Measurements from ENCODE around the gene ADTRP.
"Not testable (repeated sequence)": the region's sequence is repeated elsewhere in the genome, so short reads cannot be mapped to it uniquely, and the experiment has no call there.

The ADTRP gene

DNA sequence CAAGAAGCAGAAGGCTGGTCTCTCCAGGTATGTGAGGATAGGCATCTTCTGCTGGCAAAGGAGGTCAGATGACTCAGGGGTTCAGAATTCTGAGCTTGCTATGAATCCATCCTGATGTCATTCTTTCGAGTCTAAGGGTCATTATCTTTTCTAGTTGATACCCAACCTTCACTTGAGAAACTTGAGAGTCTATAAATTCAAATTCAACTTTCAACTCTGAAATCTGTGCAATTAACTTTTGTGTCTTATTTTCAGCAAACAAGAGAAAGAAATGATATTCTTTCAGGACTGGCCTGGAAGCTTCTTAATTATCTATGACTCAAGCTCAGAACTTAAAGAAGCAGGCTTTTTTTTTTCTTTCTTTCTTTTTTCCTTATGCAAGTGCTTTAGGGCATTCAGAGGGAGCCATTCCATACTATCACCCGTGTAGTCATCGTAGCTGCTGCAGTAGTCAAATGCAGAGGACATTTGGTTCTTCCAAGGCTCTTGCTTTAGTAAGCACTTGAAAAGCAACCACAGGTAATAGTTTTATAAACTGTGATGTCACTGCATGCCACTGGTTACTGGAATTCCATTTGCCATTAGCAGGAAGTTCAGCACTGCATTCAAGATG is 93.0 kb downstream of the ADTRP start:
- no peak for DNase-seq

DNA sequence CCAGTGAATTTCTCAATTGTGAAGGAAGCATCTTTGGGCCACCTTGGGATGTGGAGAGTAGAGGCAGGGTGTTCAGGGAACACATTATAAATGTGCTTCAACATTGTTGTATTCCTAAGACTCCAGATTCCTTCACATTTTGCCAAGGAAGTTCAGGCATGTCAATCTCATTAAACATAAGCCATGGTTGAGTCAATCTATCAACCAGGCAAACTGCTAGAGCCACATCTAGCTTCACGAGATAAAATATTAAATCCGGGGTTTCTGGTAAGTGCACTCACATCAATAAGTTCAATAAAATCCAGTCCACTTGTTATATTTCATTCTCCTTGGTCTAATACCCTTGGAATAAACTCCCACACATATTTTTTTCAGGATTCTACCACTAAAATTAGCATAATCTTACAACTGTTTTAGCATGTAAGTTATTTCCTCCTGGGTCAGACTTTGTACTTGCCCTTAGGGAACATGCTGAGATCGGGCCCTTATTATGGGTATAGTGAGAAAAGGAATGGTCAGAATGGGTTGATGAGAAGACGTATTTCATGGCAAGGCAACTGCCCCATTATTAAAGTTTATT is 93.6 kb downstream of the ADTRP start:
- DNase-seq: no peak

DNA sequence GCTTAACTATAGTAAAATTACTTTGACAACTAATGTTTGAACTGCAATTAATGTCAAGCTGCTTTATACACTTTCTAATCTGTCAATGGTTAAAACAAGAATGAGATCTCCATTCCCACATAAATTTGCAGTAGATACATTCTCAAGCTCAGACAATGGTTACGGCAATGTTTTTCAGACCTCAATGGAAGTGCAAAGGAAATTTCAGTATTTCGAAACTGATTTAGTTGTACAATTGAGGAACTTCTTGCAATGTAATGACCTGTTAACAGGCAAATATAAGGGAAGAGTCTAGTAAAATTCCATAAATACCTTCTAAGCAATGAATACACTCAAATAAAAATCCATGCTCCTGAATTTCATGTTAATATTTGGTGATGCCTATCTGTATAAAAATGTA is 94.7 kb downstream of the ADTRP start:
- DNase-seq: no peak

DNA sequence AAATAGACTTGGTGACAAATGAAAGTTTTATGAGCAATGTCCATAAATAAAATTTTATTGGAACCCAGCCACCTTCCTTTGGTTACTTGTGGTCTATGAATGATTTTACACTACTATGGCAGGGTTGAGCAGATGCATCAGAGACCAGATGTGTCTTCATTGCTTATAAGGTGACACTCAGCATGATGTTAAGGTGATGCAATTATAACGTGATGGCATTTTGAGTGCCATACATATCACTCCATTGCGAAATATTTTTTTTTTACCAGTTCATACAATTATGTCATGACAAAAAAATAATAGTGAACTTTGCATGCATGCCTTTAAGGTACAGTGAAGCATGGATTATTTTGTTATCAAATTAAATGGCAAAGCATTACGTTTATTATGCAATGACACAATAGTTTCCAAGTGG is 96.0 kb downstream of the ADTRP start:
- no peak for DNase-seq

DNA sequence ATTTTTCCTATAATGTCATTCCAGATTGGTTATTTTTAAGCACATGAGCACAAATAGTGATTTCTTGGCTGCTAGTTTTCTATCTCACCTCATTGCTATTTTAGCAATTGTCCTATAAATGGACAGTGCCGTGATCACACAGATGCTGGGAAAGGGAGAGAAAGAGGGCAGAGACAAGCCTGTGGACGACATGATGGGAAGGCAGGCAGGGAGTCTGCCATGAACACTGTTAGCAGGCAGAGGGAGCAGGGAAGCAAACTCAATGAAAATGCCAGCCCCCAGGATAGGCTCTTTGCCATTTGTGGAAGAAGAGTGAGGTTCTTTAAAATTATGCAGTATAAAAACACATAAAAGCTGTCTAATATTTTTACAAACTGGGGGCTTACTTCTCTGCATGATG is 96.8 kb downstream of the ADTRP start:
- DNase-seq: no peak

DNA sequence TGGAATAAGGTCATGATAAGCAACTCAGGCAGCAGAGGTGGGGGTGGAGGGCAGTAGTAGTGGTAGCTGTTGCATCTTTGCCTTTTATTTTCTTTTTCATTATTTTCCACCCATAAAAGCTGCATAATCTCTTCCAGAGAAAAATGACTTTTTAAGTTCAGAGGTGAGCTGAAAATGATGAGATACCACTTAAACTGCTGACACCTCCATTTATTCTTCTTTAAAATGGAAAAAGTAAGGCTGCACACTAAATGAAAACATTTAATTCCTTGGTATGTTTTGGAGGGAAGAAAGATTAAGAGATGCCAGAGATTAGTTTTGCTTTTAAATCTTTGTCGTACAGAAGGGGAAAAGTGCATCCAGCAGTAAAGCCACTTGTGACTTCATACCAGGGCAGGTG is 97.2 kb downstream of the ADTRP start:
- DNase-seq: no peak

DNA sequence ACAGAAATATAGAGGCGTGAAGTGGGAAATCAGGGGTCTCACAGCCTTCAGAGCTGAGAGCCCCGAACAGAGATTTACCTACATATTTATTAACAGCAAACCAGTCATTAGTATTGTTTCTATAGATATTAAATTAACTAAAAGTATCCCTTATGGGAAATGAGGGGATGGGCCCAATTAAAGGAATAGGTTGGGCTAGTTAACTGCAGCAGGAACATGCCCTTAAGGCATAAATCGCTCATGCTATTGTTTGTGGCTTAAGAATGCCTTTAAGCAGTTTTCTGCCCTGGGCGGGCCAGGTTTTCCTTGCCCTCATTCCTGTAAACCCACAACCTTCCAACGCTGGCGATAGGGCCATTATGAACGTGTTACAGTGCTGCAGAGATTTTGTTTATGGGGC is 98.1 kb downstream of the ADTRP start:
- not testable (repeated sequence) for DNase-seq

DNA sequence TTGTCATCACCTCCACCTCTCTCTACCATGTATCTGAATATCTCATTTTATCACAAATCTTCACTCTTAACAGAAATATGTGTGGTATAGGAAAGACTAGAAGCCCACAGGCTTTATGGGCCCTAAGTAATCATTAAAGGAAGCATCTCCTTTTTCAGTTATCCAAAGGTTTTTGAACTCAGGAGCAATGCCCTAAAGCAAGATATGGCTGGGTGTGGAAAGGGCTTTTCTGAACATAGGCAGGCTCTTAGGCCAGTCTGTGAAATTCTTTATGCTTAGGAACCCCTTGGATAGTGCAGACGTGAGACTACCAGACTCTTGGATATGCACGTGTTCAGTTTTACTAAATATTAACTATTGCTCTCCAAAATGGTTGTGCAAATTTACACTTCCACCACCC is 99.5 kb downstream of the ADTRP start:
- DNase-seq: no peak

DNA sequence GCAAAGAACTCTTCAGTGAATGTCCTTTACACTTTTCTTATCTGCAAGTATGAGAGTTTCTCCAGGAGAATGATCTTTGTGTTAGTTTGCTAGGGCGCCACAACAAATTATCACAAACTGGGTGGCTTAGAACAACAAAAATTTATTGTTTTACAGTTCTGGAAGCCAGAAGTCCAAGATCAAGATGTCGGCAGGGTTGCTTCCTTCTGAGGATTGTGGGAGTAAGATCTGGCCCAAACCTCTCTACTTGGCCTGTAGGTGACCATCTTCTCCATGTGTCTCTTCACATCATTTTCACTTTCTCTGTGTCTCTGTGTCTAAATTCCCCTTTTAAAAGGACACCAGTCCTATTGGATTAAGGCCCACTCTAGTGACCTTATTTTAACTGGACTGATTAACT is 103.0 kb downstream of the ADTRP start:
- no peak for DNase-seq

DNA sequence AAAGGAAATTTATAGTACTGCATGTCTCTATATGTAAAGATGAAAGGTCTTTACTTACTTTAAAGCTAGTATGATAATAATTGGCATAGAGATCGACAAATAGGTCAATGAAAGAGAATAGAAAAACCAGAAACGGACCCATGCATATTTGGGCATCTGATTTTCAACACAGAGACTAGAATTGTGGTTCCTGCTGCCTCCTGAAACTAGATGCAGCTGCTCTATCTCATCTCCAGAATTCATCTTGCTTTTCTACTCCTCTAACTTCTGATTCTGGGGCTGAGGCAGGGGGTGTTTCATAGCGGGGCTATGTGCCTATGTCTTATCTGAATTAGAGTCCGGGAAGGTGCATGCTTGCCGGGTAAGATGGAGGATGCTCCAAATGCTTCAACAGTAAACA is 105.9 kb downstream of the ADTRP start:
- DNase-seq: no peak

DNA sequence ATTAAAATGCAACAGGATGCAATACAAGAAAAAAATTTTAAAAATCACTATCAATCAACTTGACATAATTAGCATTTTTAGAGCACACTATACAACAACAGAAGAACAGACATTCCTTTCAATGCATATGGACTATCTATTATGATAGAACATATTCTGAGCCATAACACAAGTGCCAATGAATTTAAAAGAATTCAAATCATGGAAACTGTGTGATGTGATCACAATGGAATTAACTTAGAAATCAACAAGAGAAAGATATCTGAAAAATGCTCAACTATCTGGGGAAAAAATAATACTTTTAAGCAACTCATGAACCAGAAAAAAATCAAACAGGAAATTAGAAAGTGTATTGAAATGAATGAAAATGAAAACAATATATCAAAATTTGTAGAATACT is 106.3 kb downstream of the ADTRP start:
- DNase-seq: no peak

DNA sequence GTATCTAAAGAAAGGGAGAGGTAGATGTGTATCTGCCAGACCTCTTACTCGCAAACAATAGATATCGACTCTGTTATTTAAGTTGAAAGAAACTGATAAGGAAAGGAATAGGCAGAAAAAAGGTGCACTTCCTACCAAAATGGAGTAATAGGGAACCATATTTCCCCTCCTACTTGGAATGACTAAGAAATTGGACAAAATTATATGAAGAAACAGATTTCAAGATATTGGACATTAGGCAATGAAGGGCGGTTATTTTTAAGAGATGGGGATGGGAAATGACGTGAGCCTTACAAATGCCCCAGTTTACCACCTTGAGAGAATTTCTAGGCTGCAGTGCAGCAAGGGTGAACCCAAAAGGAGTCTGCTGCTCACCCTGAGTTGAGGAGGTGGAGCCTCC is 108.9 kb downstream of the ADTRP start:
- no peak for DNase-seq

DNA sequence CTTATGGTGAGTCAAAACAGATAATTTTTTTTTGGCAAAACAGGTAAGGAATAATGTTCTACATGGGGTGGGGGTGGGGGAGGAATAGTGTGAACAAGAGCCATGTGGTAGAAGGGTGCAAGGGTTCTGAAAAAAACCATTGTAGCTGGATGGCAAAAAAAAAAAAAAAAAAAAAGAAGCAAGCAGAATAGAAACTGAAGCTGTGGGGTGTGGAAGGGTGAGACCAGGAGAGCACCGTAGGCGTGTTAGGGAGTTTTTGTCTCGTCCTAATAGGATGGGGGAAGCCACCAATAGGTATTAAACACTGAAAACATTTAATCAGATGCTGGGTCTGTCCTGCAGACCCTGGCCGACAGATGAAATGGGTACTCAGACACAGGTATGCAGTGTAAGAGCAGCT is 110.1 kb downstream of the ADTRP start:
- no peak for DNase-seq

DNA sequence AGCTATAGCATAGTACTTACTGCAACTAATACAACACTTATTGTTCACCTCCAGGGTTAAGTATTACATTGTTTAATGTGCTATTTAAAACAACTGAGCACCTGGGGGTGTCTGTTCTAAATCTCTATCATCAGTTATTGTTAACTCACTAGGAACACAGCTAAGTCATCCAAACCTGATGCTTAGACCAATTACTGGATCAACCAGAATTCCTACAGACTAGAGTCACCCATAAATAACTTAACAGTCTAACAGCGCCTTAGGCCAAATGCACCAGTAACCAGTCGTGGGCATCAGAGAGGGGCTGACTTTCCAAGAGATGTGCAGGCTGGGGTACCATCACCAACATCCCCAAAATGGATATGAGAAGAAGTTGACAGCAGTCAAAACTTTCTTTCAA is 110.7 kb downstream of the ADTRP start:
- DNase-seq: no peak

DNA sequence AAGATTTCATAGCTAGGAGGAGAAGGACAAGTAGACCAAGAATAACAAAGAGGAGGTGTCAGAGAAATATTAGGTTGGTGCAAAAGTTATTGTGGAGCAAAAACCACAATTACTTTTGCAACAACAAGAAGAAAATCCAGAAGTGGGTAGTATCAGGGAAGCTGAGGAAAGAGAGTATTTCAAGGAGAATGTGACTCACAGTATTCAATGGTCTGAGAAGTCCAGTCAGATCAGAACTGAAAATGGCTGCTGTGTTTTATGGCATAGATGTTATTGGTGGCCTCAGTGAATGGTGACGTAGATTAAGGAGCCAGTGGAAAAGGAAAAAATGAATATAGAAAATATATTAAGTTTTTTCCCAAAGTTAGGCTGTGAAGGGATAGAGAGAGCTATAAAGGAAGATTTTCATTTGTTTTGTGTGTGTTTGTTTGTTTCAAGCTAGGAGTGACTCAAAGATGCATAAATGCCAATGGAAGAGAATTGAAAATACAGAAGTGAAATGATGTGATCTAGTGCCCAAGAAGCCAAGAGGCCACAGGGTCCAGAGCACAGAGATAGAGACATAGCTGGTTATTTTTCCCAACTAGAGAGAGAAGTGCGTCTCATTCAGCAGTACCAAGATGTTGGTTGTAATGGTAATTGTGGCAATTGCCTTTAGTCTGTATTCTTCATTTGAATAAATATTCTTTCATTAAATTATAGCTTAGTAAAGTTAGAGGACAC is 112.8 kb downstream of the ADTRP start:
- DNase-seq: no peak

Measured in SHP77 treated with DMSO at 0.1 percent for 48 hours (cell line).